Measurements from ENCODE around the gene TEX19. TPM values are rescaled to one million over a fixed set of nuclear protein-coding genes. Genes with fewer than 3 reads are reported as not detected.

The TEX19 gene
- total and polyA plus RNA-seq, 9 of the 15 experiments (the other 6 are each of a cell fraction or from before 2014, with no cell fraction given): 0.10 to 4.9 (median 1.9) TPM

DNA sequence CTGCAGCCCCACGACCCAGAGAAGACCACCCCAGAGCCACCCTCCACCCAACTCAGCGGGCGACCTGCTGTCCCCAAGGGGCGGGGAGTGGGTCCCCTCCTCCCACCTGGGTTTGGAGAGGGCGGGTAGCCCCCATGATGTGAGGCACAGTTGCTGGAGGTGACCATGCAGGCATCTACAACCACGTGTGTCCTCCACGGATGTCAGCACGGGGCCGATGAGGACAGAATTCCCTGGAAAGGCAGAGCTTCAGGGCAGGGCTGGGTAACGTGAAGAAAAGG, 19.6 kb downstream of the TEX19 start:
- no peak overlapping the region for H3K27ac ChIP-seq (ENCODE audit: extremely low read depth, low read depth, low read length)
- in situ Hi-C loops (cut with MboI): no loop called here
- TF ChIP-seq ZKSCAN1 (IDR thresholded peaks at IDR 0.05; ENCODE audit: low read depth, low read length): no peak
- TF ChIP-seq PBX2 (CRISPR knock-in tag; IDR thresholded peaks at IDR 0.05; ENCODE audit: low read depth): no peak
- TF ChIP-seq PBX2 (tag; conservative IDR thresholded peaks at IDR 0.05; ENCODE audit: low read depth): no peak
- TF ChIP-seq MXI1 (IDR thresholded peaks at IDR 0.05; ENCODE audit: low read depth, low read length): no peak
- no peak for TF ChIP-seq ZC3H4 (CRISPR knock-in tag; IDR thresholded peaks at IDR 0.05; ENCODE audit: borderline replicate concordance)
- TF ChIP-seq ZNF644 (tag; IDR thresholded peaks at IDR 0.05; ENCODE audit: low read depth): no peak
- TF ChIP-seq, protein P1, sequence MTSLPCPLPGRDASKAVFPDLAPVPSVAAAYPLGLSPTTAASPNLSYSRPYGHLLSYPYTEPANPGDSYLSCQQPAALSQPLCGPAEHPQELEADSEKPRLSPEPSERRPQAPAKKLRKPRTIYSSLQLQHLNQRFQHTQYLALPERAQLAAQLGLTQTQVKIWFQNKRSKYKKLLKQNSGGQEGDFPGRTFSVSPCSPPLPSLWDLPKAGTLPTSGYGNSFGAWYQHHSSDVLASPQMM (CRISPR knock-in tag; IDR thresholded peaks at IDR 0.05): no peak
- TF ChIP-seq, protein P2, sequence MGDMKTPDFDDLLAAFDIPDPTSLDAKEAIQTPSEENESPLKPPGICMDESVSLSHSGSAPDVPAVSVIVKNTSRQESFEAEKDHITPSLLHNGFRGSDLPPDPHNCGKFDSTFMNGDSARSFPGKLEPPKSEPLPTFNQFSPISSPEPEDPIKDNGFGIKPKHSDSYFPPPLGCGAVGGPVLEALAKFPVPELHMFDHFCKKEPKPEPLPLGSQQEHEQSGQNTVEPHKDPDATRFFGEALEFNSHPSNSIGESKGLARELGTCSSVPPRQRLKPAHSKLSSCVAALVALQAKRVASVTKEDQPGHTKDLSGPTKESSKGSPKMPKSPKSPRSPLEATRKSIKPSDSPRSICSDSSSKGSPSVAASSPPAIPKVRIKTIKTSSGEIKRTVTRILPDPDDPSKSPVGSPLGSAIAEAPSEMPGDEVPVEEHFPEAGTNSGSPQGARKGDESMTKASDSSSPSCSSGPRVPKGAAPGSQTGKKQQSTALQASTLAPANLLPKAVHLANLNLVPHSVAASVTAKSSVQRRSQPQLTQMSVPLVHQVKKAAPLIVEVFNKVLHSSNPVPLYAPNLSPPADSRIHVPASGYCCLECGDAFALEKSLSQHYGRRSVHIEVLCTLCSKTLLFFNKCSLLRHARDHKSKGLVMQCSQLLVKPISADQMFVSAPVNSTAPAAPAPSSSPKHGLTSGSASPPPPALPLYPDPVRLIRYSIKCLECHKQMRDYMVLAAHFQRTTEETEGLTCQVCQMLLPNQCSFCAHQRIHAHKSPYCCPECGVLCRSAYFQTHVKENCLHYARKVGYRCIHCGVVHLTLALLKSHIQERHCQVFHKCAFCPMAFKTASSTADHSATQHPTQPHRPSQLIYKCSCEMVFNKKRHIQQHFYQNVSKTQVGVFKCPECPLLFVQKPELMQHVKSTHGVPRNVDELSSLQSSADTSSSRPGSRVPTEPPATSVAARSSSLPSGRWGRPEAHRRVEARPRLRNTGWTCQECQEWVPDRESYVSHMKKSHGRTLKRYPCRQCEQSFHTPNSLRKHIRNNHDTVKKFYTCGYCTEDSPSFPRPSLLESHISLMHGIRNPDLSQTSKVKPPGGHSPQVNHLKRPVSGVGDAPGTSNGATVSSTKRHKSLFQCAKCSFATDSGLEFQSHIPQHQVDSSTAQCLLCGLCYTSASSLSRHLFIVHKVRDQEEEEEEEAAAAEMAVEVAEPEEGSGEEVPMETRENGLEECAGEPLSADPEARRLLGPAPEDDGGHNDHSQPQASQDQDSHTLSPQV (IDR thresholded peaks at IDR 0.05): no peak
- no peak for TF ChIP-seq EGR1 (conservative IDR thresholded peaks at IDR 0.05)
- TF ChIP-seq ZC3H8 (IDR thresholded peaks at IDR 0.05): no peak
- TF ChIP-seq POLR2H (tag; IDR thresholded peaks at IDR 0.05; ENCODE audit: low read depth): no peak
- TF ChIP-seq MEF2A (IDR thresholded peaks at IDR 0.05; ENCODE audit: control insufficient read depth, low read depth, low read length): no peak
- TF ChIP-seq ZNF274 (IDR thresholded peaks at IDR 0.05; ENCODE audit: borderline replicate concordance, low read depth, low read length): no peak
- no peak for TF ChIP-seq CBFA2T2 (conservative IDR thresholded peaks at IDR 0.05)
- TF ChIP-seq ARID2 (IDR thresholded peaks at IDR 0.05): no peak
- TF ChIP-seq KLF10 (CRISPR knock-in tag; IDR thresholded peaks at IDR 0.05): no peak
- H3K27me3 ChIP-seq (ENCODE audit: control insufficient read depth in 2 of 2, insufficient read depth in 2 of 2, low read length in 2 of 2): no peaks in the 10 kb centered on the region
- H3K9ac ChIP-seq (ENCODE audit: insufficient read depth in 1 of 2, low read depth in 2 of 2, low read length in 2 of 2): peak overlapping the region in 1 of 2 experiments; percentile 74; a peak in 2 of 4 replicates
- H2AFZ ChIP-seq (ENCODE audit: low read depth, low read length): no peak overlapping the region
- ChIA-PET POLR2A (interaction anchor here (0.6 to 0.9 kb wide), 3 partner anchors 8 to 438 kb away, joined by 3 read pairs; no protein-coding TSS in a partner anchor), CTCF (ENCODE audit: low intra/inter-chr PET ratio) (no interaction called here)
- no peak overlapping the region for H3K4me3 ChIP-seq
- no peaks in the 10 kb centered on the region for H4K20me1 ChIP-seq (replicated peaks; ENCODE audit: control insufficient read depth, insufficient read depth, low read length)
- ATAC-seq (no peak), FAIRE-seq (no peak), DNase-seq (ENCODE audit: extremely low read depth in 1 of 4, low spot score in 3 of 4) (no peak)
- H3K9me3 ChIP-seq (replicated peaks; ENCODE audit: control insufficient read depth, insufficient read depth, low read depth, low read length): no peaks in the 10 kb centered on the region
- intact Hi-C loops (cut with micrococcal nuclease): no loop called here
- H3K36me3 ChIP-seq (ENCODE audit: control insufficient read depth, insufficient read depth, low read length): no peaks in the 10 kb centered on the region
- WGBS (ENCODE audit: insufficient coverage, low coverage, missing lambda C conversion rate): 10% methylated on average over 10 of the region's 10 CpGs
- H3K4me2 ChIP-seq (ENCODE audit: insufficient read depth, low read length): no peak overlapping the region
- peaks cover 3 to 55% of the 10 kb centered on the region in 2 experiments; a peak in 2 of 5 replicates for H3K4me1 ChIP-seq (replicated peaks in 1 of 2; ENCODE audit: control insufficient read depth in 2 of 2, insufficient read depth in 2 of 2, low read length in 2 of 2)
- H3K9me1 ChIP-seq (ENCODE audit: control insufficient read depth, insufficient read depth, low read length): no peaks in the 10 kb centered on the region
- BruUV-seq (replicated peaks): no TSS peak
- H3K79me2 ChIP-seq (ENCODE audit: control insufficient read depth, insufficient read depth, low read length): no peaks in the 10 kb centered on the region
